T-helper 1 cell treated with Interleukin-12 subunit alpha and Interleukin-12 subunit beta and Interleukin-4 antibody, amounts not matched to agents 30 μg/mL and 1 μg/mL, for 36 hours (primary cell): Measurements from ENCODE around the gene UTP14A.

Source experiments
- H3K27ac Mint-ChIP-seq: one replicate; pipeline ENCODE4 v1.8.0; 2021; ENCODE audit warnings: mild to moderate bottlenecking, mixed read lengths
- H3K27me3 Mint-ChIP-seq: one replicate; pipeline ENCODE4 v1.8.0; 2021; ENCODE audit warnings: low read depth, mixed read lengths
- H3K36me3 Mint-ChIP-seq: one replicate; pipeline ENCODE4 v1.8.0; 2021; ENCODE audit warnings: low read depth, mixed read lengths
- H3K4me1 Mint-ChIP-seq: one replicate; pipeline ENCODE4 v1.8.0; 2021; ENCODE audit warnings: low read depth, mixed read lengths
- H3K4me3 Mint-ChIP-seq: one replicate; pipeline ENCODE4 v1.8.0; 2021; ENCODE audit warnings: mild to moderate bottlenecking, moderate library complexity, mixed read lengths
- H3K9me3 Mint-ChIP-seq: one replicate; pipeline ENCODE4 v1.8.0; 2021; ENCODE audit warnings: mixed read lengths

UTP14A gene

GRCh38 chrX:129958083-129958465 lies 52.1 kb downstream of the UTP14A start:
- Mint-ChIP-seq H3K27me3 (no peaks in the 10 kb centered on the region), H3K4me3 (peak overlapping the region; percentile 57), H3K9me3 (no peaks in the 10 kb centered on the region), H3K36me3 (no peaks in the 10 kb centered on the region), H3K27ac (no peak overlapping the region), H3K4me1 (peaks cover 19% of the 10 kb centered on the region)

- Mint-ChIP-seq H3K4me3 (no peak overlapping the region), H3K27ac (no peak overlapping the region), H3K9me3 (no peaks in the 10 kb centered on the region), H3K4me1 (peaks cover 19% of the 10 kb centered on the region), H3K36me3 (no peaks in the 10 kb centered on the region), H3K27me3 (no peaks in the 10 kb centered on the region)
Measured at GRCh38 chrX:129958814-129959492, 53.0 kb downstream of the UTP14A start.

- Mint-ChIP-seq H3K9me3 (no peaks in the 10 kb centered on the region), H3K4me1 (peaks cover 19% of the 10 kb centered on the region), H3K36me3 (no peaks in the 10 kb centered on the region), H3K27me3 (no peaks in the 10 kb centered on the region), H3K4me3 (no peak overlapping the region), H3K27ac (no peak overlapping the region)
Measured at GRCh38 chrX:129959493-129959832, 53.5 kb downstream of the UTP14A start.

GRCh38 chrX:129961180-129962083 lies 55.5 kb downstream of the UTP14A start:
- Mint-ChIP-seq H3K36me3 (no peaks in the 10 kb centered on the region), H3K9me3 (no peaks in the 10 kb centered on the region), H3K27me3 (no peaks in the 10 kb centered on the region), H3K4me3 (peak overlapping the region; percentile 71), H3K4me1 (peaks cover 16% of the 10 kb centered on the region), H3K27ac (peak overlapping the region; percentile 86)

- Mint-ChIP-seq H3K36me3 (no peaks in the 10 kb centered on the region), H3K27ac (no peak overlapping the region), H3K27me3 (no peaks in the 10 kb centered on the region), H3K4me1 (peaks cover 11% of the 10 kb centered on the region), H3K9me3 (no peaks in the 10 kb centered on the region), H3K4me3 (no peak overlapping the region)
Measured at GRCh38 chrX:129963729-129964128, 57.8 kb downstream of the UTP14A start.

- peaks cover 9% of the 10 kb centered on the region for H3K4me1 Mint-ChIP-seq
- H3K27ac Mint-ChIP-seq, result no peak overlapping the region
- H3K27me3 Mint-ChIP-seq, result no peaks in the 10 kb centered on the region
Measured at GRCh38 chrX:129965166-129965565, 59.2 kb downstream of the UTP14A start.

GRCh38 chrX:129968968-129969367 lies 63.0 kb downstream of the UTP14A start:
- H3K4me3 Mint-ChIP-seq, result no peak overlapping the region
- no peaks in the 10 kb centered on the region for H3K9me3 Mint-ChIP-seq
- H3K36me3 Mint-ChIP-seq, result no peaks in the 10 kb centered on the region
- no peaks in the 10 kb centered on the region for H3K4me1 Mint-ChIP-seq
- H3K27me3 Mint-ChIP-seq, result peaks cover 16% of the 10 kb centered on the region
- H3K27ac Mint-ChIP-seq, result no peak overlapping the region

More at GRCh38 chrX:129965166-129965565, 59.2 kb downstream of the UTP14A start:
- Mint-ChIP-seq H3K9me3 (no peaks in the 10 kb centered on the region), H3K36me3 (no peaks in the 10 kb centered on the region), H3K4me3 (no peak overlapping the region)

GRCh38 chrX:129976441-129976840 lies 70.5 kb downstream of the UTP14A start:
- Mint-ChIP-seq H3K9me3 (no peaks in the 10 kb centered on the region), H3K4me1 (peaks cover 10% of the 10 kb centered on the region), H3K4me3 (no peak overlapping the region), H3K36me3 (no peaks in the 10 kb centered on the region), H3K27me3 (peaks cover 39% of the 10 kb centered on the region), H3K27ac (no peak overlapping the region)
